Prostate gland (tissue), 2 donors: ENCODE results near the gene DACH1.

Source experiments
- POLR2A ChIP-seq: fragments of 450-650 bp; IDR thresholded peaks from one replicate; pipeline ENCODE4 v1.6.1; 2016; ENCODE audit warnings: antibody characterized with exemption, mild to moderate bottlenecking
- POLR2AphosphoS5 ChIP-seq: sonication (generic); formaldehyde crosslinking; IDR thresholded peaks from one replicate; pipeline ENCODE4 v1.6.1; 2017; ENCODE audit warnings: antibody characterized with exemption
- TF ChIP-seq, protein P1 (sequence below), 4 experiments: fragments of 200-600 bp in 2 of 4; fragments of 450-650 bp in 2 of 4; sonication (generic) in 2 of 4; IDR thresholded peaks; 1 replicate in 3 of 4; 2 replicates in 1 of 4; pipeline ENCODE4 v1.5.1; 2016 to 2019; ENCODE audit warnings: antibody characterized with exemption in 4 of 4, mild to moderate bottlenecking in 2 of 4, moderate library complexity in 2 of 4

DNA sequence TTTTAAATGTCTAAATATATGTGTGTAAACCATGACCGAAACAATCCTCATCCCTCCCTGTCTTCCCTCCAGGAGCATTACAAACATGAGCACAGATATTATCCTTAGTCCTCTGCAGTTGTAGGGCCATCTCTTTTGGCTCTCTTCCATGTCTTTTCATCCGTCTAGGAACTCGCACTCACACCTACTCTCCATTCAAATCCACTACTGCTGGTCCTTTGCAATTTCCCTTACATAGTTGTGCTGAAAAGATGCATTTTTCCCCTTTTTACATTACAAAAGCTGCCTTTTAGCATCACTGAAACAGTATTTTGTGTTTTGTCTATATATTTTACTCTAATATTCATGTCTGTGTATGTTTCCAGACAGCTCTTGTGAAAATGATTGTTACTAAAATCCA is 237.8 kb downstream of the DACH1 start:
- TF ChIP-seq, protein P1, sequence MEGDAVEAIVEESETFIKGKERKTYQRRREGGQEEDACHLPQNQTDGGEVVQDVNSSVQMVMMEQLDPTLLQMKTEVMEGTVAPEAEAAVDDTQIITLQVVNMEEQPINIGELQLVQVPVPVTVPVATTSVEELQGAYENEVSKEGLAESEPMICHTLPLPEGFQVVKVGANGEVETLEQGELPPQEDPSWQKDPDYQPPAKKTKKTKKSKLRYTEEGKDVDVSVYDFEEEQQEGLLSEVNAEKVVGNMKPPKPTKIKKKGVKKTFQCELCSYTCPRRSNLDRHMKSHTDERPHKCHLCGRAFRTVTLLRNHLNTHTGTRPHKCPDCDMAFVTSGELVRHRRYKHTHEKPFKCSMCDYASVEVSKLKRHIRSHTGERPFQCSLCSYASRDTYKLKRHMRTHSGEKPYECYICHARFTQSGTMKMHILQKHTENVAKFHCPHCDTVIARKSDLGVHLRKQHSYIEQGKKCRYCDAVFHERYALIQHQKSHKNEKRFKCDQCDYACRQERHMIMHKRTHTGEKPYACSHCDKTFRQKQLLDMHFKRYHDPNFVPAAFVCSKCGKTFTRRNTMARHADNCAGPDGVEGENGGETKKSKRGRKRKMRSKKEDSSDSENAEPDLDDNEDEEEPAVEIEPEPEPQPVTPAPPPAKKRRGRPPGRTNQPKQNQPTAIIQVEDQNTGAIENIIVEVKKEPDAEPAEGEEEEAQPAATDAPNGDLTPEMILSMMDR (IDR thresholded peaks at IDR 0.05) = no peak
- TF ChIP-seq POLR2A = no peak
- no peak for TF ChIP-seq POLR2AphosphoS5
